GM19468 (cell line): ENCODE data around the gene IL27RA.

Experiments used
- ATAC-seq: cut with Tn5 transposase; IDR thresholded peaks from one replicate; pipeline ENCODE4 v1.9.1; 2021; ENCODE audit warnings: mild to moderate bottlenecking, moderate library complexity, moderate number of reproducible peaks; ENCODE audit not compliant: unreplicated experiment; ENCODE audit errors: extremely low read depth

IL27RA gene

DNA sequence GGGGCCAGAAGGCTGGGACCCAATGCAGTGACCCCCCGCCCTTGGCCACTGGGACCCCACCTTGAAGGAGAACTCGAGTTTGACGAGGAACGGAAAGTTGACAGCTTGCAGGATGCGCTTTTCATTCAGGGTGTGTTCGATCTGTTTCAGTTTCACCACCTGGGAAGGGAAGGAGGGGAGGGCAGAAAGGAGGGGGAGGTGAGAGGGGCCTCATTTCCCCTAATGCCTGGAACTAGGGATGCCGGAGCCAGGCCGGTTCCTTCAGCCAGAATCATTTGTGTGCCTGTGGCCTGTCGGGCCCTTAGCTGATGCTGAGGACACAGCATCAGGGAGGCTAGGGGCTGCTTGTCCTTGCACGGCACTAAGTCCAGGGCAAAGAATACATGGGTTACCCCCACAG, 71.2 kb downstream of the IL27RA start:
- ATAC-seq: no peak
